ENCODE measurements around the gene SEL1L3.

Gene SEL1L3

DNA sequence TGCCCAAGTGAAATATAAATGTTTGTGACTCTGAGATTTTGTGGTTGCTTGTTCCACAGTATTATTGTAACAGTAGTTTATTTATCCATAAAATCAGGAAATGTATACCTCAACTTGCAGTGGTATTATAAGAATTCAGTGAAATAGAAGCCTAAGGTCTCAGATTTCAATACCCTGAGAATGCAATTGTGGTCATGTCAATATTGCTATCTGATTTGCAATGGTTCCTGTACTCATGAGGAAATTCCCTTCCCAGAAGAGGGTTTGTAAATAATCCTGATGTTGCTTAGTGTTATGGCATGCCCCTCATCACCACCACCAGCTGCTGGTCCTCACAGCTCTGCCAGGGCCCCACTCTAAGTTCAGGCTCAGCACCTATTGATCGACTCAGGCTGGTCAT, 139.4 kb downstream of the SEL1L3 start:
- DNase-seq (ENCODE audit: low read depth), result peak; percentile 23
- TF ChIP-seq, protein P1, sequence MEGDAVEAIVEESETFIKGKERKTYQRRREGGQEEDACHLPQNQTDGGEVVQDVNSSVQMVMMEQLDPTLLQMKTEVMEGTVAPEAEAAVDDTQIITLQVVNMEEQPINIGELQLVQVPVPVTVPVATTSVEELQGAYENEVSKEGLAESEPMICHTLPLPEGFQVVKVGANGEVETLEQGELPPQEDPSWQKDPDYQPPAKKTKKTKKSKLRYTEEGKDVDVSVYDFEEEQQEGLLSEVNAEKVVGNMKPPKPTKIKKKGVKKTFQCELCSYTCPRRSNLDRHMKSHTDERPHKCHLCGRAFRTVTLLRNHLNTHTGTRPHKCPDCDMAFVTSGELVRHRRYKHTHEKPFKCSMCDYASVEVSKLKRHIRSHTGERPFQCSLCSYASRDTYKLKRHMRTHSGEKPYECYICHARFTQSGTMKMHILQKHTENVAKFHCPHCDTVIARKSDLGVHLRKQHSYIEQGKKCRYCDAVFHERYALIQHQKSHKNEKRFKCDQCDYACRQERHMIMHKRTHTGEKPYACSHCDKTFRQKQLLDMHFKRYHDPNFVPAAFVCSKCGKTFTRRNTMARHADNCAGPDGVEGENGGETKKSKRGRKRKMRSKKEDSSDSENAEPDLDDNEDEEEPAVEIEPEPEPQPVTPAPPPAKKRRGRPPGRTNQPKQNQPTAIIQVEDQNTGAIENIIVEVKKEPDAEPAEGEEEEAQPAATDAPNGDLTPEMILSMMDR (IDR thresholded peaks at IDR 0.05; ENCODE audit: low read length, missing control alignments), result no peak
- no peak overlapping the region for H3K4me3 ChIP-seq (replicated peaks; ENCODE audit: low read depth, low read length)

DNA sequence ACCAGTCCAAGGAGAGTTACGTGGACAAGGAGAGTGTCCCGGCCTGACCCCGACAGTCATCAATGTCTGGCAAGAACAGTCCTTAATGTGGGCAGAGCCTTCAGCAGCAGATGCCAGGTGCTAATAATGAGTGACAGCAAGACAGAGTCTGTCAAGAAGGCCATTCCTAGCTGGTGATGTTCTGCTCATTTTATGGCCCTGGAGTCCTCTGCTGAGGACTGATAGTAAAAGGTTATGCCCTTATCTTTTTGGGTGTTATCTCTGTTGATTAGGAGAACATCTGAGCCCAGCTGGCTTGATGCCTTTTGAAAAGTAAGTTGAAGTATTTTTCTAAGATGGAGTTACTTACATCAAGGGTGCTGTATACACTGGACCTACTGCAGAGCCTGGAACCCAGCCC, 139.8 kb downstream of the SEL1L3 start:
- TF ChIP-seq, protein P1 (IDR thresholded peaks at IDR 0.05; ENCODE audit: low read length, missing control alignments), result no peak
- DNase-seq (ENCODE audit: low read depth), result no peak
- no peak overlapping the region for H3K4me3 ChIP-seq (replicated peaks; ENCODE audit: low read depth, low read length)

DNA sequence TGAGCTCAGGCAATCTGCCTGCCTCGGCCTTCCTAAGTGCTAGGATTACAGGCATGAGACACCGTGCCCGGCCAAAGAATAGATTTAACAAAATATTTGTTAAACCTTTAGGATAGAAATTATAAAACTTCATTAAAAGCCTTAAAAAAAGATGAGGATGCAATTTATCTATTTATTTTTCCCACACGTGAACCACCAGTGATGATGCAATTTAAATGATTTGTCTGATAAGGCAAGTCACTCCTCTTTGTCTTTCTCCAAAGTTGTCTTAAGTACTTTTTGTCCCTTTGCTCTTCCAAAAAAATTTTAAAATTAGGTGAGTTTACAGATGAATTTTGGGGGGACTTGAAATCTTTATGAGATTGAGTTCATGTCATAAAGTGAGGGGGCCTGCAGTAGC, 149.0 kb downstream of the SEL1L3 start:
- TF ChIP-seq, protein P1 (IDR thresholded peaks at IDR 0.05; ENCODE audit: low read length, missing control alignments), result no peak
- DNase-seq (ENCODE audit: low read depth), result no peak
- no peak overlapping the region for H3K4me3 ChIP-seq (replicated peaks; ENCODE audit: low read depth, low read length)

DNA sequence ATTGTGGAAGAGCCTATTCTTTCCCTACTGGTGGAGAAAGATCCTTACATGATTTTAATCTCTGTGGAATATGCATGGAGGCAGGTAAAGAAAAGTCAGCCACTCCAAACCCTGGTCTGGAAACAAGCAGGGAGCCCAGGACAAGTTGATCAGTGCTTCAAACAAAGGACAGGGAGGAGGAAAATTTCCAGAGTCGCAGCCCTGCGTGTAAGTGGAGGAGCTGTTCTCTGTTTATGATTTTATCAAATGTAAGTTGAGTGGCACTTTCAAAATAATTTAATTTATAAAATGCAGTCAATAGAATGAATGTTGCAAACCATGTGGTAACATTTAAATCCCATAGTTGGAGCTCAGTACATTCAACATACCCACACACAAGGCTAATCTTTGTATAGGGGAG, 150.2 kb downstream of the SEL1L3 start:
- no peak overlapping the region for H3K4me3 ChIP-seq (replicated peaks; ENCODE audit: low read depth, low read length)
- TF ChIP-seq, protein P1 (IDR thresholded peaks at IDR 0.05; ENCODE audit: low read length, missing control alignments), result no peak
- DNase-seq (ENCODE audit: low read depth), result no peak

DNA sequence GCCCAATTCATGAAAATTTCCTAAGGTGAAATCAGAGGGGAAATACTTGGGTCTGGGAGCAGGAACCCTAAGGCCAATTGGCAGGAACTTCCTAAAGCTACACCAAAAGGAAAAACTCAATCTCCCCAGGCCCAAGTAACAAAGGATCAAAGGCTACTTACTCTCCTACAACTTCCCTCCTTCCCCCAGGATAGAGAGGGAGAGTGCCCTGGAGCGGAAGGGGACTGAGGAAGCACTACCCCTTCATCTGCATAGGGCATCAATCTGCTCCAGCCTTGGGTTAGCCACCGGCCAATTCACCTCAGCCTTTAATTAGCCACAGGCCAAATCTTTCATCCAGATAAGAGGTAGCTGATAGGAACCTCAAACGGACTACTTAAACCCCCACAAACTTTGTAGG, 152.2 kb downstream of the SEL1L3 start:
- no peak for DNase-seq (ENCODE audit: low read depth)
- TF ChIP-seq, protein P1 (IDR thresholded peaks at IDR 0.05; ENCODE audit: low read length, missing control alignments), result no peak
- no peak overlapping the region for H3K4me3 ChIP-seq (replicated peaks; ENCODE audit: low read depth, low read length)

DNA sequence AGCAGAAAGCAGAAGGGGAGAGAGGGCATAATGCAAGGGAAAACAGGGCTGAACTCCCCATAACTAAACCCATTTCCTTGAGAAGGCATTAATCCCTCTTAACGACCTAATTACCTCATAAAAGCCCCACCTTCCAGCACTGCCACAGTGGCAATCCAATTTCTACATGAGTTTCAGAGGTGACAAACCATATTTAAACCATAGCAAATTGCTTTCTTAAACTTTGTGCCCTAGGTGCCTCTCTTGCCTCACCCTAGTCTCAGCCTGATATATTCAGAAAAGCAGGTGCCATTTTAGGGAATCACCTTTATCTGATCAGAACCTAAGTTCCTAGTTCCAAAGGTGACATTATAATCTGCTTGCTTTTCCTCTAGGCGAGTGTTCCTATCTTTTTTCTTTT, 158.3 kb downstream of the SEL1L3 start:
- TF ChIP-seq, protein P1 (IDR thresholded peaks at IDR 0.05; ENCODE audit: low read length, missing control alignments), result no peak
- no peak for DNase-seq (ENCODE audit: low read depth)
- no peak overlapping the region for H3K4me3 ChIP-seq (replicated peaks; ENCODE audit: low read depth, low read length)

DNA sequence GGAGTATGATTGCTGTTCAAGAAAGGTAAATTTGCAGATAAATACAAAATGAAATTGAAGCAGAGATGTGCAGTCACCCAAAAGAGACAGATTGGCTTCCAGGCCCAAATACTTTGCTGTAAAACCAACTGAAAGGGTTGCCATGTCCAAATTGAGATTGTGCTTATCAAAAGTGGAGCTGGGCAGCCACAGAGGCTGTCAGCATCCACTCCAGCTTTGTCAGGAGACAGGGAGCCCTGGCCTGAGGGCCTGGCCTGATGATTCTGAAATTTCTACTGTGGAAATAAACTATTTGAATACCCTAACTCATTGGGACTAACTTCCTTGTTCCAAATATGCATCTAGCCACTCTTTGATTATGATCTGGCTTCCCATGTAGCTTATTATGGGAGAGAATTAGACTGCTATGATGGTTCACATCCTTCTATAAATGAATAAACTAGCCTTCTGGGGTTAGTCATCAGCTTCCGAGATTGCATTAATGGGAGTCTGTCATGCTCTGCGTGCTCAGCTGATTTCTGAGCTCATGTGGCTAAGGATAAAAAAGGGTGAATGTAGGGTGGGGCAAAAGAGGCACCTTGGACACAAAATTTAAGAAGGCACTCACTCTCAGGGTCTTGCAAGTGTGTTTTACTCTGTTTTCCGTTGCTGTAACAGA, 158.9 kb downstream of the SEL1L3 start:
- DNase-seq (ENCODE audit: low read depth), result peak; percentile 37
- TF ChIP-seq, protein P1 (IDR thresholded peaks at IDR 0.05; ENCODE audit: low read length, missing control alignments), result no peak
- no peak overlapping the region for H3K4me3 ChIP-seq (replicated peaks; ENCODE audit: low read depth, low read length)
